Mucosa of descending colon (tissue), 3 donors: ENCODE results near the gene PRKX. TPM values are rescaled to one million over a fixed set of nuclear protein-coding genes. Genes with fewer than 3 reads are reported as not detected.
"Not testable (repeated sequence)": the region's sequence is repeated elsewhere in the genome, so short reads cannot be mapped to it uniquely, and the experiment has no call there.

Source experiments
- ATAC-seq: fragments of 200-7000 bp; cut with Tn5 transposase; one replicate; pipeline ENCODE4 v1.9.1; 2020; ENCODE audit warnings: mild to moderate bottlenecking, moderate library complexity
- DNase-seq, 3 donors: peaks; one replicate each; pipeline ENCODE4 v3.0.0-alpha.2; 2020
- H3K36me3 ChIP-seq: fragments of 200-600 bp; one replicate; pipeline ENCODE4 v1.8.0; 2021; ENCODE audit warnings: low read depth, mild to moderate bottlenecking
- H3K4me1 ChIP-seq: fragments of 200-600 bp; one replicate; pipeline ENCODE4 v1.8.0; 2021; ENCODE audit warnings: low read depth, mild to moderate bottlenecking
- H3K4me3 ChIP-seq: fragments of 200-600 bp; one replicate; pipeline ENCODE4 v1.8.0; 2021; ENCODE audit warnings: mild to moderate bottlenecking
- H3K9me3 ChIP-seq: fragments of 200-600 bp; one replicate; pipeline ENCODE4 v1.8.0; 2021; ENCODE audit warnings: mild to moderate bottlenecking
- CTCF ChIP-seq: fragments of 200-600 bp; IDR thresholded peaks from one replicate; pipeline ENCODE4 v1.8.0; 2022; ENCODE audit warnings: antibody characterized with exemption, mild to moderate bottlenecking
- intact Hi-C, 2 donors: fragments of 100-400 bp; cut with DNase I in 1 of 2; cut with micrococcal nuclease in 1 of 2; formaldehyde crosslinking; loops; one replicate each; pipeline versions ENCODE4 v1.11.0 to v1.11.1; 2022; cut with DNase I, micrococcal nuclease
- long read RNA-seq, 2 donors: library from polyadenylated mRNA; unstranded; transcript quantifications; one replicate each; pipeline ENCODE4 v2.0.0, GENCODE V29; 2019 to 2021
- total RNA-seq, 3 donors: library from RNA; stranded (reverse); fragmentation: NEBNext Ultra II Directional in 2 of 3; extraction: Animal tissue kit (Norgen Biotek cat#: 25700) in 2 of 3; gene quantifications; one replicate each; pipeline versions ENCODE4 v1.2.1 to v1.2.4, GENCODE V29; 2021 to 2023
- donor health status: DM: no; HTN: no; CAD: no; lungs with moderate emphysema.
- donor health status: DM: no; HTN: no; CAD: no.
- donor health status: DM: no; HTN: yes; CAD: no.

PRKX gene
- 10 to 100 TPM; 10.5 to 22.4 (median 21.5) TPM for total RNA-seq
- long read RNA-seq, donor 1, full-length matches to known transcripts = 10 of 11 reads
- long read RNA-seq, donor 1, partial matches to known transcripts = 0 of 11 reads
- long read RNA-seq, donor 1, other reads (novel, unspliced or antisense) = 1 of 11 reads
- long read RNA-seq, donor 2, partial matches to known transcripts = 0 of 1 reads
- long read RNA-seq, donor 2, other reads (novel, unspliced or antisense) = 1 of 1 reads

GRCh38 chrX:3713225-3713936, at the start of gene PRKX:
TSS of gene PRKX (minus strand) at chrX:3713649. CDS start at chrX:3713253, 396 bp downstream.
- Histone ChIP-seq H3K36me3 (no peaks in the 10 kb centered on the region), H3K4me3 (peak within 1 kb of the TSS; percentile 57), H3K9me3 (no peaks in the 10 kb centered on the region), H3K4me1 (no peaks in the 10 kb centered on the region)
- intact Hi-C loops = no loop called here
- no peak for TF ChIP-seq CTCF
- ATAC-seq (peak; percentile 91), DNase-seq (peak; percentile 57 to 85 (median 79))

GRCh38 chrX:3763111-3763510, 49.7 kb upstream of the PRKX start:
- TF ChIP-seq CTCF = no peak

GRCh38 chrX:3757510-3758025, 44.1 kb upstream of the PRKX start:
- TF ChIP-seq CTCF = no peak
- Histone ChIP-seq H3K9me3 (no peaks in the 10 kb centered on the region), H3K36me3 (no peaks in the 10 kb centered on the region), H3K4me3 (no peak overlapping the region), H3K4me1 (no peaks in the 10 kb centered on the region)
- ATAC-seq (no peak), DNase-seq (no peak)
- intact Hi-C loops = no loop called here

More at GRCh38 chrX:3763111-3763510, 49.7 kb upstream of the PRKX start:
- Histone ChIP-seq H3K4me1 (no peaks in the 10 kb centered on the region), H3K36me3 (no peaks in the 10 kb centered on the region), H3K4me3 (no peak overlapping the region), H3K9me3 (no peaks in the 10 kb centered on the region)
- intact Hi-C loops = no loop called here
- ATAC-seq (no peak), DNase-seq (no peak)

GRCh38 chrX:3748052-3748559, 34.7 kb upstream of the PRKX start:
- TF ChIP-seq CTCF = no peak
- ATAC-seq = no peak
- H3K9me3 ChIP-seq = no peaks in the 10 kb centered on the region
- no peak for DNase-seq
- H3K4me3 ChIP-seq = no peak overlapping the region
- intact Hi-C loops = no loop called here
- no peaks in the 10 kb centered on the region for H3K4me1 ChIP-seq
- H3K36me3 ChIP-seq = no peaks in the 10 kb centered on the region

DNA sequence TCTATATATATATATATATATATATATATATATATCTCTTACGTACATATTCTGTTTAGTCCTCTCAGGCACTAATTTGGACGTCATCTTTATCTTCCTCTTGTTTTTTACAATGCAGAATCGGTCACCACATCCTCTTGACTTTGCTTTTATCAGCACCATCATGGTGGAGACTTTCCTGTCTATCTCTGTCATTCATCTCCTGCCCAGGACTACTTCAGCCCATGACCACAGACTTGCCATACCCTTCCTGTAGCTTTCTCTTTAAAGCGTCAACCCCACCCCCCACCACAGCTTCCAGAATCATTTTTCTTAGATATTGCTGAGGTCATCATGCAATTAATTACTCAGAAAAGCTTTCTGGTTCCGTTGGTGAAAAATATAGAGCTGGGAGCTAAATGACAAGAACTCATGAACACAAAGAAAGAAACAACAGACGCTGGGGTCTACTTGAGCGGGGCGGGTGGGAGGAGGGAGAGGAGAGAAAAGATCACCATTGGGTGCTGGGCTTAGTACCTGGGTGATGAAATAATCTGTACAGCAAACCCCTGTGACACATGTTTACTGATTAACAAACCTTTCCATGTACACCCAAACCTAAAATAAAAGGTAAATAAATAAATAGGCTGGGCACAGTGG, 30.5 kb upstream of the PRKX start:
- DNase-seq (peak in 1 of 3 donors; percentile 15), ATAC-seq (peak; percentile 83)
- no peak for TF ChIP-seq CTCF
- Histone ChIP-seq H3K9me3 (no peaks in the 10 kb centered on the region), H3K4me1 (no peaks in the 10 kb centered on the region), H3K4me3 (no peak overlapping the region), H3K36me3 (no peaks in the 10 kb centered on the region)
- intact Hi-C loops = no loop called here

- H3K9me3 ChIP-seq, H3K36me3 ChIP-seq, ATAC-seq, H3K4me1 ChIP-seq, H3K4me3 ChIP-seq, intact Hi-C loops, DNase-seq: not testable (repeated sequence)
Measured at GRCh38 chrX:3740946-3741345, 27.5 kb upstream of the PRKX start.
